WTC11 (cell line): ENCODE data around the gene LCE3E.
"Not testable (repeated sequence)": the region's sequence is repeated elsewhere in the genome, so short reads cannot be mapped to it uniquely, and the experiment has no call there.

Experiments
- CTCF ChIP-seq: fragments of 200-600 bp; IDR thresholded peaks from 2 replicates; pipeline ENCODE4 v1.8.0; 2022; ENCODE audit warnings: antibody characterized with exemption
- E2F1 ChIP-seq: sonication (generic); formaldehyde crosslinking; IDR thresholded peaks from 2 replicates; pipeline ENCODE4 v1.8.0; 2022; ENCODE audit warnings: mild to moderate bottlenecking, missing genetic modification reagents
- HMGXB4 ChIP-seq: sonication (generic); formaldehyde crosslinking; IDR thresholded peaks from 2 replicates; pipeline ENCODE4 v1.8.1; 2023; ENCODE audit warnings: mild to moderate bottlenecking, moderate library complexity, missing genetic modification reagents
- MXD4 ChIP-seq: fragments of 250-450 bp; sonication (Bioruptor Pico); IDR thresholded peaks from 2 replicates; pipeline ENCODE4 v1.8.0; 2021; ENCODE audit warnings: mild to moderate bottlenecking, moderate library complexity, borderline replicate concordance
- MYBL2 ChIP-seq: sonication (generic); formaldehyde crosslinking; IDR thresholded peaks from 2 replicates; pipeline ENCODE4 v1.8.1; 2023; ENCODE audit warnings: mild to moderate bottlenecking, moderate library complexity, missing genetic modification reagents

DNA sequence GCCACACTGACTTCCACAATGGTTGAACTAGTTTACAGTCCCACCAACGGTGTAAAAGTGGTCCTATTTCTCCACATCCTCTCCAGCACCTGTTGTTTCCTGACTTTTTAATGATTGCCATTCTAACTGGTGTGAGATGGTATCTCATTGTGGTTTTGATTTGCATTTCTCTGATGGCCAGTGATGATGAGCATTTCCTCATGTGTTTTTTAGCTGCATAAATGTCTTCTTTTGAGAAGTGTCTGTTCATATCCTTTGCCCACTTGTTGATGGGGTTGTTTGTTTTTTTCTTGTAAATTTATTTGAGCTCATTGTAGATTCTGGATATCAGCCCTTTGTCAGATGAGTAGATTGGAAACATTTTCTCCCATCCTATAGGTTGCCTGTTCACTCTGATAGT lies 18.2 kb downstream of the LCE3E start:
- not testable (repeated sequence) for TF ChIP-seq MXD4 (CRISPR knock-in tag); HMGXB4 (CRISPR knock-in tag); E2F1; CTCF; MYBL2
